ENCODE data around the gene ERAL1.
"Not testable (repeated sequence)": the region's sequence is repeated elsewhere in the genome, so short reads cannot be mapped to it uniquely, and the experiment has no call there.

GRCh38 chr17:28846699-28847098, 8.1 kb upstream of the ERAL1 start:
- TF ChIP-seq CTCF (conservative IDR thresholded peaks at IDR 0.05 in 1 of 2, IDR thresholded peaks at IDR 0.05 in 1 of 2; ENCODE audit: low read depth in 1 of 2, low read length in 2 of 2); EZH2 (IDR thresholded peaks at IDR 0.05; ENCODE audit: low read length, missing control alignments): not testable (repeated sequence)

All from fibroblast of lung (primary cell).